ENCODE measurements around the gene NKAIN2.

NKAIN2 gene

DNA sequence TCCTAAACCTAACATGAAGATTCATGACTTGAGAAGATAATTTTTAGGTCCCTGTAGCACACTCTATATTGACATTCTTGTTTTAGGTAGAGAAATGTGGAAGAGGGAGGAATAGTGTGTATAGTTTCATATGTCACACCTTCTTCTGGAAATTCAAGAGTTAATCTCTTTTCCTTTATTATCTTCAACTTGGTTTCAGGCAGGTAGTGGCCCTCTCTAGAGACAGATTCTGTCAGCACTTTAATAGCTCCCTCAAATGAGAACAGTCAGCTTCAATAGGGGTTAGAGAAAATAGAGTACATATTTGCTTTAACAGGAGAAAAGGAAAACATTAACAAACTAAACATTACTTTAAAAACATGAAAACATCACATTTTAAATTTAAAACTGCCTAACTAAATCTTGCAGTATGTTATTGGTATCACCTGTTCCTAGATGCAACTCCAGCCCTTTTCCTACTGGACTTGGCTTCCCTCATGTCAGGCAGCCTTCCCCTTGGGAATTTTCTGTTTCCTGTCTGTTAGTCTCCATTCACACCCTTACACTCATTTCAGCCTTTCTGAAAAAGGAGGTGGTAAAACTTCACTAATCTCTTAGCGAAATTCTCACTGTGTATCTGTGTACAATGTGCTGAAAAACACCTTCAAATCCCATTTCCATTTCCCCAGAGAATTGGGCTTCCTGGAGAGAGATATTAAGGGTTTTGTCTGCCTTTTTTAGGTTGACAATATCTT lies 966.3 kb downstream of the NKAIN2 start:
- no peak overlapping the region for H3K4me3 ChIP-seq (ENCODE audit: low read length in 2 of 2)
- H3K27me3 ChIP-seq (ENCODE audit: control insufficient read depth in 1 of 2, insufficient read depth in 2 of 2, low read length in 2 of 2): no peaks in the 10 kb centered on the region
- no peaks in the 10 kb centered on the region for H3K36me3 ChIP-seq (ENCODE audit: control insufficient read depth in 2 of 2, insufficient read depth in 2 of 2, low read length in 2 of 2)
- no peak overlapping the region for H3K27ac ChIP-seq (ENCODE audit: low read length)
- H3K9ac ChIP-seq (ENCODE audit: low read length in 2 of 2): no peak overlapping the region
- no peaks in the 10 kb centered on the region for H3K4me1 ChIP-seq (ENCODE audit: control insufficient read depth, insufficient read depth, low read length)
- no peaks in the 10 kb centered on the region for H3K9me3 ChIP-seq (ENCODE audit: control insufficient read depth in 2 of 2, low read length in 2 of 2)

DNA sequence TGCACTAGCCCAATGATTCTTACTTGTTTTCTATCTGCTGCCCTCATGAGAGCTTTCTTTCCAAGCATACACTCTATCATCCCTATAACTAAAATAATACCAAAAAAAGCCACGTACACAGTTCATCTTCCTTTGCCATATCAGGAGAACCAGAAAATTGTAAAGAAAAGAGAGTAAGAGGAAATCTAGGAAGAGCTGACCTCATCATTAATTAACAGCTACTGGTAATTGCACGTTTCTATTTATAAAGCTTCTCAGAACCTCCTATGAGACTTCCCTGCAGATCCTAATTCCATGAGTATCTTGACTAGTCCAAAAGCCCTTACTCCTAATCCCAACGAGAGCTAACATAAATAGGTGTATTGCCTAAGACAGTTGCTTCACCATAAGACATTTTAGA lies 967.1 kb downstream of the NKAIN2 start:
- H3K4me1 ChIP-seq (ENCODE audit: control insufficient read depth, insufficient read depth, low read length): no peaks in the 10 kb centered on the region
- H3K4me3 ChIP-seq (ENCODE audit: low read length in 2 of 2): no peak overlapping the region
- no peaks in the 10 kb centered on the region for H3K27me3 ChIP-seq (ENCODE audit: control insufficient read depth in 1 of 2, insufficient read depth in 2 of 2, low read length in 2 of 2)
- no peak overlapping the region for H3K27ac ChIP-seq (ENCODE audit: low read length)
- H3K9me3 ChIP-seq (ENCODE audit: control insufficient read depth in 2 of 2, low read length in 2 of 2): no peaks in the 10 kb centered on the region
- no peaks in the 10 kb centered on the region for H3K36me3 ChIP-seq (ENCODE audit: control insufficient read depth in 2 of 2, insufficient read depth in 2 of 2, low read length in 2 of 2)
- H3K9ac ChIP-seq (ENCODE audit: low read length in 2 of 2): no peak overlapping the region

DNA sequence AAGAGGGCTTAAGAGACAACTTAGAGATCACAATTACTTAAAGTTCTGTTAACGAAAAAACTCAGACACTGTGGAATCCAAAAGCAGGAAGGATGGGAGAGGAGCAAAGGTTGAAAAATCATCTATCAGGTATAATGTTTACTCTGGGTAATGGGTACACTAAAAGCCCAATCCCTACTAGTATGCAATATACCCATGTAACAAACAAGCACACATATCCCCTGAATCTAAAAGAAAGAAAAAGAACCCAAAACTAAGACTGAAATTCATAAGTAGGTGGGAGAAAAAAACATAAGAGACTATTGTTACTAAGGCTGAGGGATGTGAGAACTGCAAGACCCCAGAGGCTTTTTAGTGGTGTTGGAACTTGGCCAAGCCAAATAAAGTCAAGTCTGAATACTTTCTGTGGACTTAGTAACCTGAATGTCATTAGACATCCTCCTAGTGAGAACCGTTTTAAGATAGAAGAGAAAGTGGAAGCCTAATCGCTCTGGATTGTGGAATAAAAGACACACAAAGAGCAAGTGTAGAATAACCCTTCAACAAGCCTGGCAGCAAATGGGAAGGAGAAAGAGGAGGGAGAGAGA lies 969.2 kb downstream of the NKAIN2 start:
- no peak overlapping the region for H3K9ac ChIP-seq (ENCODE audit: low read length in 2 of 2)
- no peak overlapping the region for H3K4me3 ChIP-seq (ENCODE audit: low read length in 2 of 2)
- no peaks in the 10 kb centered on the region for H3K9me3 ChIP-seq (ENCODE audit: control insufficient read depth in 2 of 2, low read length in 2 of 2)
- H3K36me3 ChIP-seq (ENCODE audit: control insufficient read depth in 2 of 2, insufficient read depth in 2 of 2, low read length in 2 of 2): no peaks in the 10 kb centered on the region
- H3K27me3 ChIP-seq (ENCODE audit: control insufficient read depth in 1 of 2, insufficient read depth in 2 of 2, low read length in 2 of 2): no peaks in the 10 kb centered on the region
- H3K4me1 ChIP-seq (ENCODE audit: control insufficient read depth, insufficient read depth, low read length): no peaks in the 10 kb centered on the region
- H3K27ac ChIP-seq (ENCODE audit: low read length): no peak overlapping the region

DNA sequence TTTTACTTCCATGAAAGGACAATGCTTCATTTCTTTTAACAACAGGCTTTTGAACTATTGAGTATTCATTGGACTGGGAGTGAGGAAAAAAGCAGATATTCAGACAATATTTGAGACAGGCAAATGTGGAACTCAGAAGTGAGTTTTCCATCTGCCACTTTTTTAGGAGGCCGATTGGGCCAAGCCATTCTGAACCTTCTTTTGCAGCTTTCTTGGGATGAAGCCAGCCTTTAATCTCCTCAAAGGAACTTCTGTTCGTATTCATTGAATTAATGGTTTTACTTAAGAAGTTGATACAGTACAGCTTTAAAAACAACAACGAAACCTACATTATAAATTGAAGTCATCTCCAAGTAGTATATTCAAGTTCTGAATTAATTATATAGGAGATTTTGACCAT lies 971.5 kb downstream of the NKAIN2 start:
- Histone ChIP-seq H3K4me1 (ENCODE audit: control insufficient read depth, insufficient read depth, low read length) (no peaks in the 10 kb centered on the region), H3K9ac (ENCODE audit: low read length in 2 of 2) (no peak overlapping the region), H3K4me3 (ENCODE audit: low read length in 2 of 2) (no peak overlapping the region), H3K9me3 (ENCODE audit: control insufficient read depth in 2 of 2, low read length in 2 of 2) (peaks cover 0 to 3% of the 10 kb centered on the region in 2 donors), H3K36me3 (ENCODE audit: control insufficient read depth in 2 of 2, insufficient read depth in 2 of 2, low read length in 2 of 2) (no peaks in the 10 kb centered on the region), H3K27me3 (ENCODE audit: control insufficient read depth in 1 of 2, insufficient read depth in 2 of 2, low read length in 2 of 2) (no peaks in the 10 kb centered on the region), H3K27ac (ENCODE audit: low read length) (no peak overlapping the region)

DNA sequence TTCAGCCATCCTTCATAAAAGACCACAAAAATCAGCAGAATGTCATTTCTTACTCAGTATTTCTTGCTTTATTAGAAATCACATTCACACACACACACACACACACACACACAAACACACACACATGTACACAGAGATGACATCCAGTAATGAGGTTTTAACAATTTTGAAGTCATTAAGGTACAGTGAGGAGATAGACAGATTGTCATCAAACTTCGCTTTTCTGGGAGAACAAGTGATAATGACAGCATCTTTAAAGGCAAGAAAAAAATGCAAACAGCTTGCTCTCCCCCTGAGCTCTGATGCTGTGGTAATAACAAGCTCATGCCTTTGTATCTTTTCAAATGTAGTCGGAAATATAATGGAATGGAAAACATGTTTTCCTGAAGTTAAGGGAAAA lies 974.2 kb downstream of the NKAIN2 start:
- no peak overlapping the region for H3K9ac ChIP-seq (ENCODE audit: low read length in 2 of 2)
- H3K4me1 ChIP-seq (ENCODE audit: control insufficient read depth, insufficient read depth, low read length): no peaks in the 10 kb centered on the region
- no peak overlapping the region for H3K27ac ChIP-seq (ENCODE audit: low read length)
- H3K27me3 ChIP-seq (ENCODE audit: control insufficient read depth in 1 of 2, insufficient read depth in 2 of 2, low read length in 2 of 2): no peaks in the 10 kb centered on the region
- no peak overlapping the region for H3K4me3 ChIP-seq (ENCODE audit: low read length in 2 of 2)
- no peaks in the 10 kb centered on the region for H3K36me3 ChIP-seq (ENCODE audit: control insufficient read depth in 2 of 2, insufficient read depth in 2 of 2, low read length in 2 of 2)
- peaks cover 0 to 3% of the 10 kb centered on the region in 2 donors for H3K9me3 ChIP-seq (ENCODE audit: control insufficient read depth in 2 of 2, low read length in 2 of 2)

DNA sequence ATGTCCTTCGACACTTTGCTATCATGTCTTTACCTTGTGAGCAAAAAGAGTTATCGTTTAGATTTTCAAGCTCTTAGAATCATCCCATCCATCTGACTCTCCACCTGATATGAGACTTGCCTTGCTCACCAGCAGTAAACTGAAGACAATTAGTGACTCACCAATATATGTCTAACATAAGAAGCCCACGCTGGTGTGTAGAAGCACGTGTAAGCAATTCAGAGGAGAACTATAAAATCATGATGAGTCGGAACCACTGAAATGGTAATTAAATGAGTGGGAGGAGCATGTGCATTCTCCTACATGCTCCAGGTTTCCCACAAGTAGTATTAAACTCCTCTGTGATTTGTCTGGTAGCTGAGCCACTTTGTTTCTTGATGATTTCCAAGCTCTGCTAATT lies 977.0 kb downstream of the NKAIN2 start:
- no peaks in the 10 kb centered on the region for H3K36me3 ChIP-seq (ENCODE audit: control insufficient read depth in 2 of 2, insufficient read depth in 2 of 2, low read length in 2 of 2)
- no peaks in the 10 kb centered on the region for H3K4me1 ChIP-seq (ENCODE audit: control insufficient read depth, insufficient read depth, low read length)
- no peaks in the 10 kb centered on the region for H3K27me3 ChIP-seq (ENCODE audit: control insufficient read depth in 1 of 2, insufficient read depth in 2 of 2, low read length in 2 of 2)
- no peak overlapping the region for H3K9ac ChIP-seq (ENCODE audit: low read length in 2 of 2)
- H3K27ac ChIP-seq (ENCODE audit: low read length): no peak overlapping the region
- H3K9me3 ChIP-seq (ENCODE audit: control insufficient read depth in 2 of 2, low read length in 2 of 2): peaks cover 0 to 3% of the 10 kb centered on the region in 2 donors
- H3K4me3 ChIP-seq (ENCODE audit: low read length in 2 of 2): no peak overlapping the region

DNA sequence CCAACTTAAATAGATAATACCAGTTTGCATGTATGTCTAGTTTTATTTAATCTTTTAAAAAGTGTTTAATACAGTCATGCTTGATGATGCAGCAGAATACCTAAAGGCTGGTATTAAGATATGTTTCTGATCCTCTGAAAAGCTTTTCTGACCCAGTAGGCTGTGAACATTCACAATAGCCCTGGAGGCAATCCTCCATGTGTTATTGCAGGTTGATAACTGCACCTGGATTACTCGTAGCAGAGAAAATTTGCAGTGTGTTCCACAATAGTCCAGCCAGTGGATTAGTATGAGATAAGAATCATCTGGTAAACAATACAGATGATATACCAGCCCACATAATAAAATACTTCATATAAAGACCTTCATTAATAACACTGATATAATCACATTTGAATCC lies 979.7 kb downstream of the NKAIN2 start:
- H3K9me3 ChIP-seq (ENCODE audit: control insufficient read depth in 2 of 2, low read length in 2 of 2): peaks cover 0 to 3% of the 10 kb centered on the region in 2 donors

DNA sequence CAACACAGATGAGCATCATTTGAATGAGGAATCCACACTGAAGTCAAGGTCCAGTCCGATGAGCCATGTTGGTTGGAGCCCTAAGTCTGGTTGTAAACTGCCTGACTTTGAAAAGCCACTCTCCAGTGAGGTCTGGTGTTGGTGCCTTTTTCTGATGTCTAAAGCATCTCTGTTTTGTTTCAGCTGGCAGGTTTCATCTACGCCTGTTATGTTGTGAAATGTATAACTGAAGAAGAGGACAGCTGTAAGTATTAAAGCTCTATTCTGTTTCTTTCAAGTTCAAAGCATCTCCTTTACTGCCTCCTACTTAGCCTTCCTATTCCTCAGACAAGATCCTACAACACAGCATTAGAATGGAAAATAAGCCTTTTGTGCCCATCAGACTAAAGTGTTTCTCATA lies 987.5 kb downstream of the NKAIN2 start:
- H3K27ac ChIP-seq (ENCODE audit: low read length): no peak overlapping the region
- no peaks in the 10 kb centered on the region for H3K9me3 ChIP-seq (ENCODE audit: control insufficient read depth in 2 of 2, low read length in 2 of 2)
- no peak overlapping the region for H3K9ac ChIP-seq (ENCODE audit: low read length in 2 of 2)
- H3K27me3 ChIP-seq (ENCODE audit: control insufficient read depth in 1 of 2, insufficient read depth in 2 of 2, low read length in 2 of 2): no peaks in the 10 kb centered on the region
- H3K4me1 ChIP-seq (ENCODE audit: control insufficient read depth, insufficient read depth, low read length): no peaks in the 10 kb centered on the region
- no peaks in the 10 kb centered on the region for H3K36me3 ChIP-seq (ENCODE audit: control insufficient read depth in 2 of 2, insufficient read depth in 2 of 2, low read length in 2 of 2)
- no peak overlapping the region for H3K4me3 ChIP-seq (ENCODE audit: low read length in 2 of 2)

More for the DNA sequence above, 979.7 kb downstream of the NKAIN2 start:
- peaks cover 0 to 2% of the 10 kb centered on the region in 2 donors for H3K36me3 ChIP-seq (ENCODE audit: control insufficient read depth in 2 of 2, insufficient read depth in 2 of 2, low read length in 2 of 2)
- H3K27ac ChIP-seq (ENCODE audit: low read length): no peak overlapping the region
- no peaks in the 10 kb centered on the region for H3K4me1 ChIP-seq (ENCODE audit: control insufficient read depth, insufficient read depth, low read length)
- no peaks in the 10 kb centered on the region for H3K27me3 ChIP-seq (ENCODE audit: control insufficient read depth in 1 of 2, insufficient read depth in 2 of 2, low read length in 2 of 2)
- no peak overlapping the region for H3K9ac ChIP-seq (ENCODE audit: low read length in 2 of 2)
- no peak overlapping the region for H3K4me3 ChIP-seq (ENCODE audit: low read length in 2 of 2)

DNA sequence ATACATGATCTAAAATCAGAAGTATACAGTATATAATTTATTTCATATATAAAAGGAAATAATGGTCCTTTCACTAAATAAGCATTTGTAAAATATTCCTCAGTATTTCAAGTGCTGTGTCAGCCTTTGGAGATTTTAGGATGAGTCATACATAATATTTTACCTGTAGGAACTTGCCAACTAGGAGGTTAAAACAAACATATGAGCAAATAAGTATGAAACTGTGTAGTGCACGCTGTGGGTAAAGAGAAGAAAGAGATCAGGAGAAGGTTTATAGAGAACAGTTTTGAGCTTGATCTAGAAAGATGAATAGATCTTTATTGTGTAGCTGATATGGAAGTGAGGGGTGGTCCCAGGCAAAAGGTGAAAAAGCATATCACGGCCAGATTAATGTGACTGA lies 988.7 kb downstream of the NKAIN2 start:
- H3K27me3 ChIP-seq (ENCODE audit: control insufficient read depth in 1 of 2, insufficient read depth in 2 of 2, low read length in 2 of 2): no peaks in the 10 kb centered on the region

DNA sequence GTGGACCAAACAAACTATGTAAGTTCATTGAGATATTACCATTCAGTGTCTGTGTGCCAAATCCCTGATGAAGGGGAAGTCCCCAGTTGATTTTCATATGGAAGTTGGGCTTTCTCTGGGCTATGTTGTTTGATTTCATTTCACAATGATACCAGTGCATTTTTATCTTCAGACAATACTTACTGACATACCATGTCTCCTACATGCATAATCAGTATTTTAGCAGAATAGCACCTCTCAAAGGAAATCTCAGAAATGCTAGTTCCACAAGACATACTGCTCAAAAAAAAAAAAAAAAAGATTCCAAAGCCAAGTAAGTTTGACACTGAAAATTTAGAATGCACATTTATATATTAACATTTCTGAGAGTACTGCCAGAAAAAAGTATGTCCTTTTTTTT lies 989.7 kb downstream of the NKAIN2 start:
- H3K9me3 ChIP-seq (ENCODE audit: control insufficient read depth in 2 of 2, low read length in 2 of 2): no peaks in the 10 kb centered on the region
- H3K36me3 ChIP-seq (ENCODE audit: control insufficient read depth in 2 of 2, insufficient read depth in 2 of 2, low read length in 2 of 2): no peaks in the 10 kb centered on the region
- no peak overlapping the region for H3K9ac ChIP-seq (ENCODE audit: low read length in 2 of 2)
- H3K27me3 ChIP-seq (ENCODE audit: control insufficient read depth in 1 of 2, insufficient read depth in 2 of 2, low read length in 2 of 2): no peaks in the 10 kb centered on the region
- no peak overlapping the region for H3K4me3 ChIP-seq (ENCODE audit: low read length in 2 of 2)
- no peak overlapping the region for H3K27ac ChIP-seq (ENCODE audit: low read length)
- no peaks in the 10 kb centered on the region for H3K4me1 ChIP-seq (ENCODE audit: control insufficient read depth, insufficient read depth, low read length)

More for the DNA sequence above, 988.7 kb downstream of the NKAIN2 start:
- Histone ChIP-seq H3K4me3 (ENCODE audit: low read length in 2 of 2) (no peak overlapping the region), H3K9ac (ENCODE audit: low read length in 2 of 2) (no peak overlapping the region), H3K27ac (ENCODE audit: low read length) (no peak overlapping the region), H3K4me1 (ENCODE audit: control insufficient read depth, insufficient read depth, low read length) (no peaks in the 10 kb centered on the region), H3K36me3 (ENCODE audit: control insufficient read depth in 2 of 2, insufficient read depth in 2 of 2, low read length in 2 of 2) (no peaks in the 10 kb centered on the region), H3K9me3 (ENCODE audit: control insufficient read depth in 2 of 2, low read length in 2 of 2) (no peaks in the 10 kb centered on the region)
